Neural progenitor cell (in vitro differentiated cells): ENCODE measurements around the gene EIF4G3.

ENCODE experiments used
- CTCF ChIP-seq: fragments of 200-600 bp; sonication (generic); IDR thresholded peaks from 2 replicates; pipeline ENCODE4 v1.5.1; 2017; ENCODE audit warnings: antibody characterized with exemption, mild to moderate bottlenecking
- EZH2 ChIP-seq: fragments of 200-600 bp; sonication (generic); IDR thresholded peaks from 2 replicates; pipeline ENCODE4 v1.6.1; 2017; ENCODE audit warnings: antibody characterized with exemption, mild to moderate bottlenecking, moderate library complexity
- EZH2phosphoT487 ChIP-seq: fragments of 200-600 bp; sonication (generic); IDR thresholded peaks from 2 replicates; pipeline ENCODE4 v1.6.1; 2017; ENCODE audit warnings: antibody characterized with exemption

- TF ChIP-seq CTCF, result no peak
- no peak for TF ChIP-seq EZH2phosphoT487
- TF ChIP-seq EZH2, result no peak
These were observed 19.6 kb downstream of the EIF4G3 start for GRCh38 chr1:21157054-21157453.
